ENCODE measurements around the gene MELTF. TPM values are rescaled to one million over a fixed set of nuclear protein-coding genes. Genes with fewer than 3 reads are reported as not detected.

The MELTF gene
- total RNA-seq, 1 experiment from 2014 or later = 9.2 TPM

DNA sequence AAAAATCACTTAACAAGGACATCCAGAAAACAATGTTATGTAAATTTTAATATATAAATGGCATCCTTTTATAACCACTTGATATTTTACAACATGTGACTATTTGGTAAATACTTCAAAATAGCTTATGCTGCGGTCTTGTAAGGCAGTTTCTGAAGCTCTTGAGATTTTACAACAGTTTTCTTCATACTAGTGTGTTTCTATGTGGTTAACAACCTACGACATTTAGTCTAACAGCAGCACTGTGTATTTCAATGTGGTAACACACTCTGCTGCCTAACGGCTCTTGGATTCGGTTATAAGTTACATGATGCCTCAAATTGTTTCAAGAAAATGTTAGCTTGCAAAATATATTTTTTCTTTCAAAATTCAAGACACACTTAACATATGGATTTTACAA is 12.9 kb upstream of the MELTF start:
- no peak overlapping the region for H3K9ac ChIP-seq (ENCODE audit: extremely low read depth, insufficient read length, low read length)
- no peak overlapping the region for H2BK5ac ChIP-seq (ENCODE audit: insufficient read length, low read length)
- H3K4me1 ChIP-seq (ENCODE audit: insufficient read depth, low read length) = no peaks in the 10 kb centered on the region
- H3K27ac Mint-ChIP-seq = no peak overlapping the region
- no peaks in the 10 kb centered on the region for H3K79me1 ChIP-seq (ENCODE audit: insufficient read depth, low read depth, low read length, poor library complexity, severe bottlenecking)
- H3T11ph ChIP-seq (ENCODE audit: low read length) = no peak overlapping the region
- H3K4me2 ChIP-seq (ENCODE audit: insufficient read depth, insufficient read length, low read length) = no peak overlapping the region
- H2BK12ac ChIP-seq (ENCODE audit: insufficient read length, low read depth, low read length) = no peak overlapping the region
- H2BK120ac ChIP-seq (ENCODE audit: low read depth, low read length, poor library complexity, severe bottlenecking) = no peak overlapping the region
- H3K56ac ChIP-seq (ENCODE audit: insufficient read length, low read depth, low read length) = no peak overlapping the region
- H2AFZ ChIP-seq (ENCODE audit: low read length) = no peak overlapping the region
- peaks cover 0 to 22% (median 16%) of the 10 kb centered on the region in 3 experiments; a peak in 5 of 7 replicates for H3K36me3 Mint-ChIP-seq (ENCODE audit: insufficient read depth in 1 of 3, low read depth in 3 of 3)
- no peak overlapping the region for H3K4ac ChIP-seq (ENCODE audit: low read depth, low read length)
- H3K27me3 ChIP-seq (ENCODE audit: insufficient read depth, low read length) = no peaks in the 10 kb centered on the region
- no peak overlapping the region for H3K27ac ChIP-seq (ENCODE audit: insufficient read length, low read depth, low read length)
- no peak overlapping the region for H4K91ac ChIP-seq (ENCODE audit: insufficient read length, low read depth, low read length)
- H3K14ac ChIP-seq (ENCODE audit: insufficient read depth, low read length) = no peak overlapping the region
- no peaks in the 10 kb centered on the region for H3K9me3 ChIP-seq (ENCODE audit: control insufficient read depth, low read depth, low read length)
- TF ChIP-seq, protein P1, sequence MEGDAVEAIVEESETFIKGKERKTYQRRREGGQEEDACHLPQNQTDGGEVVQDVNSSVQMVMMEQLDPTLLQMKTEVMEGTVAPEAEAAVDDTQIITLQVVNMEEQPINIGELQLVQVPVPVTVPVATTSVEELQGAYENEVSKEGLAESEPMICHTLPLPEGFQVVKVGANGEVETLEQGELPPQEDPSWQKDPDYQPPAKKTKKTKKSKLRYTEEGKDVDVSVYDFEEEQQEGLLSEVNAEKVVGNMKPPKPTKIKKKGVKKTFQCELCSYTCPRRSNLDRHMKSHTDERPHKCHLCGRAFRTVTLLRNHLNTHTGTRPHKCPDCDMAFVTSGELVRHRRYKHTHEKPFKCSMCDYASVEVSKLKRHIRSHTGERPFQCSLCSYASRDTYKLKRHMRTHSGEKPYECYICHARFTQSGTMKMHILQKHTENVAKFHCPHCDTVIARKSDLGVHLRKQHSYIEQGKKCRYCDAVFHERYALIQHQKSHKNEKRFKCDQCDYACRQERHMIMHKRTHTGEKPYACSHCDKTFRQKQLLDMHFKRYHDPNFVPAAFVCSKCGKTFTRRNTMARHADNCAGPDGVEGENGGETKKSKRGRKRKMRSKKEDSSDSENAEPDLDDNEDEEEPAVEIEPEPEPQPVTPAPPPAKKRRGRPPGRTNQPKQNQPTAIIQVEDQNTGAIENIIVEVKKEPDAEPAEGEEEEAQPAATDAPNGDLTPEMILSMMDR (conservative IDR thresholded peaks at IDR 0.05) = no peak
- H3K23me2 ChIP-seq (ENCODE audit: insufficient read length, low read depth, low read length, poor library complexity, severe bottlenecking) = no peaks in the 10 kb centered on the region
- no peaks in the 10 kb centered on the region for H4K20me1 ChIP-seq (ENCODE audit: control insufficient read depth, insufficient read depth, insufficient read length)
- H3K9me3 Mint-ChIP-seq = no peaks in the 10 kb centered on the region
- H3K4me3 Mint-ChIP-seq = no peak overlapping the region
- no CpG with 5 or more reads among the region's 4 CpGs for WGBS (ENCODE audit: extremely low coverage, insufficient read length, low lambda C conversion rate)
- H2BK15ac ChIP-seq (ENCODE audit: low read depth, low read length) = no peak overlapping the region
- no peaks in the 10 kb centered on the region for H3K79me2 ChIP-seq (ENCODE audit: insufficient read depth, low read length)
- H3K4me1 Mint-ChIP-seq = 0 out of 4 replicates have a peak, but pooled peaks cover 0 to 1% of the 10 kb centered on the region in 2 experiments
- H4K8ac ChIP-seq (replicated peaks; ENCODE audit: insufficient read length, low read depth, low read length) = no peak overlapping the region
- no peak overlapping the region for H3K23ac ChIP-seq (ENCODE audit: insufficient read length, low read depth, low read length)
- no peak for DNase-seq
- H4K5ac ChIP-seq (ENCODE audit: insufficient read length, low read depth, low read length) = no peak overlapping the region
- H2AK5ac ChIP-seq (ENCODE audit: insufficient read length, low read length) = no peak overlapping the region
- H3K27me3 Mint-ChIP-seq (ENCODE audit: low read depth) = no peaks in the 10 kb centered on the region
- no peak overlapping the region for H2BK20ac ChIP-seq (ENCODE audit: low read depth, low read length, poor library complexity, severe bottlenecking)
- no peak overlapping the region for H3K18ac ChIP-seq (ENCODE audit: insufficient read length, low read depth, low read length)

Data from H9 (cell line).